Ascending aorta (tissue), 2 donors: ENCODE data around the gene CORO2A. TPM values are rescaled to one million over a fixed set of nuclear protein-coding genes. Genes with fewer than 3 reads are reported as not detected.

ENCODE experiments used
- DNase-seq, 2 donors: peaks; one replicate each; pipeline ENCODE4 v3.0.0-alpha.2; 2019; ENCODE audit warnings: low spot score in 2 of 2
- H3K27ac ChIP-seq, 2 donors: fragments of 200-600 bp; sonication (generic); one replicate each; pipeline ENCODE4 v1.5.1; 2016 to 2017; ENCODE audit warnings: mild to moderate bottlenecking in 1 of 2
- H3K27me3 ChIP-seq: fragments of 200-600 bp; sonication (generic); one replicate; pipeline ENCODE4 v1.5.1; 2017
- H3K36me3 ChIP-seq, 2 donors: fragments of 200-600 bp; sonication (generic); one replicate each; pipeline ENCODE4 v1.5.1; 2016
- H3K4me1 ChIP-seq, 2 donors: fragments of 200-600 bp; sonication (generic); one replicate each; pipeline ENCODE4 v1.5.1; 2016 to 2017; ENCODE audit warnings: mild to moderate bottlenecking in 1 of 2
- H3K4me3 ChIP-seq, 2 donors: fragments of 200-600 bp; sonication (generic); one replicate each; pipeline ENCODE4 v1.5.1; 2016 to 2017; ENCODE audit warnings: mild to moderate bottlenecking in 1 of 2
- H3K9me3 ChIP-seq, 2 donors: fragments of 200-600 bp; sonication (generic); one replicate each; pipeline ENCODE4 v1.5.1; 2016
- CTCF ChIP-seq, 3 experiments: fragments of 200-600 bp in 2 of 3; fragments of 450-650 bp in 1 of 3; sonication (generic) in 2 of 3; IDR thresholded peaks; one replicate each; pipeline ENCODE4 v1.5.1; 2016 to 2019; ENCODE audit warnings: antibody characterized with exemption in 3 of 3, mild to moderate bottlenecking in 1 of 3, moderate library complexity in 1 of 3
- intact Hi-C: fragments of 100-400 bp; cut with DNase I; formaldehyde crosslinking; loops from one replicate; pipeline ENCODE4 v1.15.1; 2023
- total RNA-seq: library from RNA; depleted of rRNA; stranded (reverse); fragments of >200 nt; gene quantifications from one replicate; pipeline ENCODE4 v1.1.0, GENCODE V29; 2016

Gene CORO2A
- total RNA-seq, 1 donor from 2014 or later, result 9.0 TPM

- peaks cover 44 to 62% of the 10 kb centered on the region in 2 donors for H3K36me3 ChIP-seq
- DNase-seq, result no peak
- intact Hi-C loops, result no loop called here
Measured at GRCh38 chr9:98230304-98230703, 37.9 kb upstream of the CORO2A start.

GRCh38 chr9:98229620-98230019 is 37.2 kb upstream of the CORO2A start:
- Histone ChIP-seq H3K36me3 (peaks cover 44 to 62% of the 10 kb centered on the region in 2 donors), H3K27ac (no peak overlapping the region), H3K4me3 (no peak overlapping the region), H3K4me1 (no peaks in the 10 kb centered on the region), H3K9me3 (no peaks in the 10 kb centered on the region), H3K27me3 (no peaks in the 10 kb centered on the region)
- intact Hi-C loops, result no loop called here
- DNase-seq, result no peak
- no peak for TF ChIP-seq CTCF (IDR thresholded peaks at IDR 0.05)

More at GRCh38 chr9:98230304-98230703, 37.9 kb upstream of the CORO2A start:
- H3K27ac ChIP-seq, result no peak overlapping the region
- no peak overlapping the region for H3K4me3 ChIP-seq
- no peak for TF ChIP-seq CTCF (IDR thresholded peaks at IDR 0.05)
- no peaks in the 10 kb centered on the region for H3K9me3 ChIP-seq
- H3K27me3 ChIP-seq, result no peaks in the 10 kb centered on the region
- no peaks in the 10 kb centered on the region for H3K4me1 ChIP-seq

- Histone ChIP-seq H3K4me3 (no peak overlapping the region), H3K9me3 (no peaks in the 10 kb centered on the region), H3K36me3 (peaks cover 44 to 58% of the 10 kb centered on the region in 2 donors), H3K27ac (no peak overlapping the region), H3K4me1 (no peaks in the 10 kb centered on the region), H3K27me3 (no peaks in the 10 kb centered on the region)
- no peak for DNase-seq
- TF ChIP-seq CTCF (IDR thresholded peaks at IDR 0.05), result no peak
- intact Hi-C loops, result no loop called here
Measured at GRCh38 chr9:98229090-98229395, 36.6 kb upstream of the CORO2A start.

- H3K27me3 ChIP-seq, result no peaks in the 10 kb centered on the region
- intact Hi-C loops, result no loop called here
- no peak for TF ChIP-seq CTCF (IDR thresholded peaks at IDR 0.05)
Measured at GRCh38 chr9:98228392-98229089, 36.1 kb upstream of the CORO2A start.

GRCh38 chr9:98227883-98228282 is 35.4 kb upstream of the CORO2A start:
- no peak for TF ChIP-seq CTCF (IDR thresholded peaks at IDR 0.05)
- peaks cover 34 to 50% of the 10 kb centered on the region in 2 donors for H3K36me3 ChIP-seq
- no peak for DNase-seq
- intact Hi-C loops, result no loop called here
- no peaks in the 10 kb centered on the region for H3K27me3 ChIP-seq
- H3K9me3 ChIP-seq, result no peaks in the 10 kb centered on the region
- H3K4me3 ChIP-seq, result no peak overlapping the region
- no peaks in the 10 kb centered on the region for H3K4me1 ChIP-seq
- H3K27ac ChIP-seq, result no peak overlapping the region

More at GRCh38 chr9:98228392-98229089, 36.1 kb upstream of the CORO2A start:
- H3K36me3 ChIP-seq, result peaks cover 41 to 56% of the 10 kb centered on the region in 2 donors
- H3K4me3 ChIP-seq, result no peak overlapping the region
- no peaks in the 10 kb centered on the region for H3K4me1 ChIP-seq
- H3K27ac ChIP-seq, result no peak overlapping the region
- no peaks in the 10 kb centered on the region for H3K9me3 ChIP-seq
- no peak for DNase-seq

- H3K36me3 ChIP-seq, result peaks cover 30 to 50% of the 10 kb centered on the region in 2 donors
- no peak overlapping the region for H3K4me3 ChIP-seq
- DNase-seq, result no peak
- H3K27me3 ChIP-seq, result no peaks in the 10 kb centered on the region
- TF ChIP-seq CTCF (IDR thresholded peaks at IDR 0.05), result no peak
- no peaks in the 10 kb centered on the region for H3K9me3 ChIP-seq
- no peaks in the 10 kb centered on the region for H3K4me1 ChIP-seq
- no peak overlapping the region for H3K27ac ChIP-seq
- intact Hi-C loops, result no loop called here
Measured at GRCh38 chr9:98226957-98227356, 34.5 kb upstream of the CORO2A start.
